MV-4-11 (cell line): Measurements from ENCODE around the gene MIER2.
A peak's percentile ranks its signal among the peaks of the same experiment; 100 is the strongest.
"Not testable (repeated sequence)": the region's sequence is repeated elsewhere in the genome, so short reads cannot be mapped to it uniquely, and the experiment has no call there.

Experiments used
- DNase-seq: peaks from one replicate; lab custom pipeline; 2025; lab: John Stamatoyannopoulos, UW

Gene MIER2

DNA sequence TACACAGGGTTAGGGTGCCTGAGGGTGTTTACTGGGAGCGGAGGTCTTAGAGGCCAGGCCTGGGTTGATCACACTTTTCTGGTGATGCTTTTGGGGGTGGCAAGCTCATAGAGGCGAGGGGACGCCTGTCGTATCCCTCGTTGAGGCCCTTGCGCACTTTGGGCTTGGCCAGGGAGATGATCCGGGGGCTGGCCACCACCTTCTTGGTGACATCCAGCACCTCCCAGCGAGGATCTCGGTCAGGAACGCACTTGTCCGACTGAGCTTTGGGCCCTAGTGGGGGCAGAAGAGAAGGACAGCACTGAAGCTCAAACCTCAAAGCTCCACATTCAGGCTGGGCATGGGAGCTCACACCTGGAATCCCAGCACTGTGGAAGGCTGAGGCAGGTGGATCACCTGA, 17.6 kb upstream of the MIER2 start:
- DNase-seq = no peak

DNA sequence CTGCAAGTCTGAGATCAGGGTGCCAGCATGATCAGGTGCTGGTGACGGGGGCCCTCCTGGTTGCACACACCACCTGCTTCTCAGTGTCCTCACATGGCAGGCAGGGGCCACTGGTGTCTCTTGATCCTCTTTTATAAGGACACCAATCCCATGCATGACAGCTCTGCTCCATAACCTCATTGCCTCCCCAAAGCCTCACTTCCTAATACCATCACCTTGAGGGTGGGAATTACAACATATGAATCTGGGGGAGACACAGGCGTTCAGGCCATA, 15.0 kb upstream of the MIER2 start:
- no peak for DNase-seq

DNA sequence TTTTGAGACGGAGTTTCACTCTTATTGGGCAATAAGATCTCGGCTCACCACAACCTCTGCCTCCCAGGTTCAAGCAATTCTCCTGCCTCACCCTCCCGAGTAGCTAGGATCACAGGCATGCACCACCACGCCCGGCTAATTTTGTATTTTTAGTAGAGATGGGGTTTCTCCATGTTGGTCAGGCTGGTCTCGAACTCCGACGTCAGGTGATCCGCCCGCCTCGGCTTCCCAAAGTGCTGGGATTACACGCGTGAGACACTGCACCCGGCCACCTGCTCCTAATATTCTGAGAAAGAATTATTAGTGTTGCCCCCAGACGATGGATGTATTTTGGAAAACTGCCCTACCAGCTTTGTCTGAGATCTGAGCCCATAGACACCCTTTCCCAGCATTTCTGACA, 10.9 kb upstream of the MIER2 start:
- DNase-seq = not testable (repeated sequence)

GRCh38 chr19:355134-355533, 10.5 kb upstream of the MIER2 start:
- DNase-seq = no peak

DNA sequence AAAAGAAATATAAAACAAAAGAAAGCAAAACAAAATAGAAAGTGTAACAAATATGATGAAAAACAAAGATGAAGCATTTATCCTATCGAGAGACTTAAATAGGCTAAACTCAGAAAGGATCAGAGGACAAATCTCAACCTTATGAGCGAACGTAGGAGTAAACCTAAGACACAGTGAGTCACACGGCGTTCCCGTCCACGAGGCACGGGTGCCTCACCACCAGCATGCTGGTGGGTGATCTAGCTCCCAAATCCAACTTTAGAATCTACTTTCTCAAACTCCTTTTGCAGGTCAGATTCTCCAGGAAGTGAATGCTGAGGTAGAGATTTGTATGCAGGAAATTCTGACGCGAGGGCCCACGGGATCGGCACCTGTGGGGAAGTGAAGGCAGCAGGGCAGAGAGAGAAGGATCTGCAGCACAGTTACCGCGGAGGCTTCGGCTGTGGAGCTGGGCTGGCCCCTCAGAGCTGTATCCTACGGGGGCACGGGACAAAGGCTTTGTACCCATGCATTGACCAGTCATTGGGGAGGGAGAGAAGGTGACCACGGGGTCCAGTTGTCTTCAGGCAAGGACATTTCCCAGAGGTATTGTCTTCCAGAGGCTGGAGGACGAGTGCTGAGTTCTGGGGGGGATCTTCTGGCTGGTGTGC, 7.5 kb upstream of the MIER2 start:
- no peak for DNase-seq

DNA sequence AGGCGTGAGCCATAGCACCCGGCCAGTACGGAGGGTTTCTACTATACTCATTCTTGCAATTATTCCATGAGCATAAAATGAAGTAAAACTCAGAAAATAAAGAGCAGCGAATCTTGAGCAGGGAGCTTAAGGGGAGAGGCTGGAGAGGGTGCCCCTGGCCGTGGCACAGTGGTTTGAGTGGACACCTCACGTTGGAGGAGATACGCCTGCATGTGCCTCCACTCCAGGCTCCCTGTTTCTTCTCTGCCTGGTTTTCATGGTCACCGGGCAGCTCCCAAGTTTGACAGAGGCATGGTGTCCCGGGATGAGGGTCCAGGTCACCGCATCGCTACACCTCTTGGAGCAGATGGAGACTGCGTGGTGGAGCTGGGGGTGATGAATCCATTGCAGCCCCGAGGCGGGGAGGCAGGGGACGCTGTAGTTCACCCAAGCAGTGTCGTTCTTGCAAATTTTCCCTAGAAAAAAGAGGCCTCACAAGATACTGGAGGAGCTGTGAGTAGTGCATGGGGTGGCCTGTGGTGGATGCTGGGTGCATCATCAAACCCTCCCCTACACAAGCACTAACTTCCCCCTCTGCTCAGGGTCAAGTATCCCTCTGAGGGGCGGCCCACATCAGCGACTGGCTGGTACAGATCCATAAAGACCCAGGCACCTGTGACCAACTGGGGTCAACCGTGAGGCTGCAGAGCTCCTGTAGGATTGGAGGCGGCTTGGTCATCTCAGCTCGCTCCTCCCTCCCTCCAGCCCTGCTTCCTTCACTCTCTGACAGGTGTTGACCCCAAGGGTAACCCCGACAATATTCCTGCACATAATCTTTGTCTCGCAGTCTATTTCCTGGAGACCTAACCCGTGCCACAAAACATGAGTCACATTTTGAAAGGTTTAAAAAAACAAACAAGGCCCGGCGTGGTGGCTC, 3.6 kb upstream of the MIER2 start:
- DNase-seq = no peak

DNA sequence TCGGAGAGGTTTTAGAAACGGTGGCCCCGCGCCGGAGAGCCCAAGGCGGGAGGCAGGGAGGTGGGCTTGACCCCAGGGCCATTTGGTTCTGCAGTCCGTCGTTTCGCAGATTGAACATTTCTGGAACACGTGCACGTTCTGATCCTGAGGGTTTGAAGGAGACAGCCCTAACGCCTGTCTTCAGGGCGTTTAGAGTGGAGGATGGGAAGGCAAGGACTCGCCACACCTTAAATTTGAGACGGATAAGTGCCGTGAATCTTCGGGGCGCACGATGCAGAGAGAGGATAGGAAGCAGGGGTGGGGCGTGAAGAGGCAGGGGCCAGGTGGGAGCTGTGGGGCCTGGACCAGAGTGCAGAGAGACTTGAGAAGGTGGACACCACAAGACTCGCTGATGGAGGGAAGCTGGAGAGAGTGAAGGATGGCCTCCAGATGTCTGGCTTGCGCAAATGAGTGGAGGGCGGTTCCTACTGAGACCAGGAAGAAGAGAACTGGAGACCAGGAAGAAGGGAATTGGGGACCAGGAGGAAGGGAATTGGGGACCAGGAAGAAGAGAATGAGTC, 804 bp upstream of the MIER2 start:
- DNase-seq = peak; percentile 43

- no peak for DNase-seq
These were observed 513 bp downstream of the MIER2 start for GRCh38 chr19:343941-344624.

GRCh38 chr19:343451-343931, 1.1 kb downstream of the MIER2 start:
- DNase-seq = no peak

- DNase-seq = peak; percentile 94
These were observed 1.7 kb downstream of the MIER2 start for GRCh38 chr19:342801-343421.

GRCh38 chr19:342128-342455, 2.5 kb downstream of the MIER2 start:
- no peak for DNase-seq

DNA sequence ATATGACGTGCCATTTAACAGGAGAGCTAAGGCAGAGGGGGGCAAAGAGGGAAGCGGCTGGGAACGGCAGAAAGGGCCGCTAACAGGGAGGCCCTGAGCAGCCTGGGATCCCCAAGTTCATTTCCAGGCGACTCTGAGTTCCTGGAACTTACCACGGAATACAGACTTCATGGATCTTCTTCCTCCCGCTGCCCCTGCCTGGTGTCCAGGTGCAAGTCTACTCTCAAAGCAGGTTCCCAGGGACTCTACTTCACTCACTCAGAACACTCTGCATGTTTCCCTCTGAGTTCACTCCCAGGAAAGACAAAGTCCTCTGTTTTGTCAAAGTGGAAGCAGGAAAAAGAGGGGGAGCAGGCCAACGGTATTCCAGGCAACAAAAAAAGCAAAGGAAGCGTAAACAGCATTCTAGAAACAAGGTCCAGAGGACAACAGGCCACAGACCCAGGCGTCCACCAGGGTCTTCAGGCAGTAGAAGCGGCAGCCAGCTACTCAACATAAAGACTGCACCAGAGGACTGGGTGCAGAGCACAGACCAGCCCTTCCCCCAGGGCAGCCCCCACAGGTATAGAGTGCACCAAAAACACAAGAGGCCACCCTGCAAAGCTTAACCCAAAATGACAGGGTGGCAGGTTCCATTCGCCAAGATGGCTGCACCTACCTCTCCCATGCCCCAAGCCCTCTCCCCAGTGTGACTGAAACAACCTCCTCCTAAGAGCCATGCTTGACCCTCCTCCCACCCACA, 3.0 kb downstream of the MIER2 start:
- DNase-seq = no peak

GRCh38 chr19:340620-341385, 3.8 kb downstream of the MIER2 start:
- DNase-seq = no peak

DNA sequence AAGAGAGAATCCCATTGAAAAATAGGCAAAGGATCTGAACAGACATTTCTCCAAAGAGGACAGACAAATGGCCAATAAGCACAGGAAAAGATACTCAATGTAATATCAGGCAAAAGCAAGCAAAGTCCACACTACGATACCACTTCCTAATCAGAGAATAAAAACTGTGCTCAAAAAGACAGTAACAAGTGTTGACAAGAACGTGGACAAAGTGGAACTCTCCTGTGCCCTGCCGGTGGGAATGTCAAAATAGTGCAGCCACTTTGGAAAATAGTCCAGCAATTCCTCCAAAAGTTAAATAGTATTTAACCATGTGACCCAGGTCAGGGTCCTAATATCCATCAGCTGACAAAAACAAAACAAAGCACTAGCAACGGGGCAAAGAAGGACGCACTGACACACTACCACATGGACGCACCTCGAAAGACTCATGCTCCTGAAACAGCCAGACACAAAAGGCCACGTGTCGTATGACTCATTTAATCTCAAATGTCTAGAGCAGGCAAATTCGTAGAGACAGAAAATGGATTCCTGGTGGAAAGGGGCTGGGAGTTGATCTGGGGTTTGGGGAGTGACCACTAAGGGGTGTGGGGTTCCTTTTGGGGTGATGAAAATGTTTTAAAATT, 5.2 kb downstream of the MIER2 start:
- no peak for DNase-seq

DNA sequence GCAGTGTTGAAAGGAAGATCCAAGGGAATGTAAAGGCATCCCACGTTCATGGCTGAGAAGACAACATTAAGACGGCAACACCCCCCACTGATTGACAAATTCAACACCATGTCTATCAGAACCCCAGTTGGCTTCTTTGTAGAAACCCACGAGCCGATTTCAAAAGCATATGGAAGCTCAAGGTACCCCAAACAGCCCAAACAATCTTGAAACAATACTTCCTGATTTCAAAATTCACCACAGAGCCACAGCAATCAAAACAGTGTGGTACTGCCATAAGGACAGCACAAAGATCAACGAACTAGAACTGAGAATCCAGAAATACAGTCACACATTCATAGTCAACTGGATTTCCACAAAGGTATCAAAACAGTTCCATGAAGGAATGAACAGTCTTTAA, 6.2 kb downstream of the MIER2 start:
- peak; percentile 88 for DNase-seq

GRCh38 chr19:336067-336614, 8.5 kb downstream of the MIER2 start:
- no peak for DNase-seq

DNA sequence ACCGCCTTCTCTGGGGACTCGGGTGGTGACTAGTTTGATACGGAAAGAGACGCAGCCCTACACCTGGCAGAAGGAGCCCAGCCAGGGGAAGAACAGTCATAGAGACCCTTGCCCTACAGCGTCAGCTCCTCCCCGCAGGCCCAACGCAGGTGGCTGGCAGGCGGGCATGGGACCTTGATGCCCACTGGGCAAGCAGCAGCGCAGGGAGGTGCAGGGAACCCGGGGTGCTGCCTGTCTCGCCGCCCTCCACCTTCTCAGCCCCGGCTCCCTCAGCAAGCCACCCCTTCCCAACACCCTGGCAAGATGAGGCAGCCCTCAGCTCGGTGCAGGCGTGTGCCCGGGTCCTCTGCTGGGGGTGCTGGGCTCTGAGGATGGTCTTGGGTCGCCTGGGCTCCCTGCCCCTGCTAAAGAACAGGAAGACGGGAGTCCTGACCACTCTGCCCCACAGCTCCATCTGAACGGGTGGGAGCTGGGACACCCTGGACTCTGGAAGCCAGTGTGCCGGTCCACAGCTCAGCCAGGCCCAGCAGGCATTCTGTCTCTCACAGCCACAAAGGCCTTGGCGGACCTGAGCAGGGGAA, 9.0 kb downstream of the MIER2 start:
- no peak for DNase-seq

- no peak for DNase-seq
These were observed 9.5 kb downstream of the MIER2 start for GRCh38 chr19:335072-335471.

DNA sequence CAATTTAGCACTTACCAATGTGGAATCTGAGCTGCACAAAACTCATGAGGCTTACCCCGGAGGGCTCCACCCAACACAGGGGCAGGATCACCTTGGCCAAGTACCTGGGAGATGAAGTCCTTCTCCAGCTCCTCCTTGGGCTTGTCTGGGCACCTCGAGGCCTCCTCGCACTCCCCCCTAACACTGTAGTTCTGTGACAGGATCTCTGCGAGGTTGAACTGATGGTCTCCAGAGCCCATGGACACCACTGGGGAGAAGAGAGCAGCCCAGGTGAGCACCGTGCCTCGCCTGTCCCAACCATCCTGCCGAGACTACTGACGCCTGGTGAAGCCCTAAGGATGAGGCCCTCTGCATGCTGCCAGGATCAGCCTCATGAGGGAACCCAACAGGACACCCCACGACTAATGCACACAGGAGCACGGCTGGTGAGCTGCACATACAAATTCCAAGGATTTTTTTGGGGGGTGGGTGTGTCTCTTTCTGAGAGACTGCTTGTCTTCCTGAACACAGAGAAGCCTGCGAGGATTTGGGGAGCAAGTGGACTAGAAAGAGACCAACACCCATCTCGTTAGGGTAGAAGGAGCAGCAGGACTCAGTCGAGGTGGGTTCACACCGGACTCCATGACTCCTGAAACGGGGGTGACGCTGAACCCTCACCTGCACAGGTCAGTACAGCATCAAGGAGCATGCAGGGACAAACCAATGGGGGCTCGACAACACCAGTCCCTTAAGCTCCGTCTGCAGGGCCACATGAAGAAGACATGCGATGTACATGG, 10.1 kb downstream of the MIER2 start:
- DNase-seq = no peak
